GM19193 (cell line): ENCODE data around the gene RMND1.

ENCODE experiments used
- POLR2A ChIP-seq: IDR thresholded peaks from 4 replicates; pipeline ENCODE4 v1.6.1; 2011; ENCODE audit not compliant: insufficient read depth, insufficient read length; ENCODE audit errors: extremely low read depth

The RMND1 gene

GRCh38 chr6:151387175-151387970, 64.6 kb downstream of the RMND1 start:
- TF ChIP-seq POLR2A = no peak

- TF ChIP-seq POLR2A = no peak
Observed at GRCh38 chr6:151385177-151385576, 66.7 kb downstream of the RMND1 start.

DNA sequence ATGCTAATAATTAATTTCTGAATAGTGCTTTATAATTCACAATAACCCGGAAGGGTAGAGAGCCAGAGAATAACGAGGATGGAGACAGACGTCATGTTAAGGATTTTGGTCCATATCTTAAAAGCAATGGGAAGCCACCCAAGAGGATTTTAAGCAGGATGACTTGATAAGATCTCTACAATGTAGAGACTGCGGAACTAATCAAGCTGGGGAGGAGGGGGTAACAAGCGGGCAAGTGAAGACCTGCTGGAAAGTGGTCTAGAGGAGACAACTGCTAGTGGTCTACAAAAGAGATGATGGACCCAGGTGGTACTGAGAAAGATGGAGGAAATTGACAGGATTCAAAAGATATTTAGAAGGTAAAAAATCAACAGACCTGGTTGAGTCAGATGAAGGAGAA, 67.8 kb downstream of the RMND1 start:
- TF ChIP-seq POLR2A = no peak

- no peak for TF ChIP-seq POLR2A
Observed at GRCh38 chr6:151381722-151382121, 70.2 kb downstream of the RMND1 start.

- TF ChIP-seq POLR2A = no peak
Observed at GRCh38 chr6:151380848-151381205, 71.1 kb downstream of the RMND1 start.

DNA sequence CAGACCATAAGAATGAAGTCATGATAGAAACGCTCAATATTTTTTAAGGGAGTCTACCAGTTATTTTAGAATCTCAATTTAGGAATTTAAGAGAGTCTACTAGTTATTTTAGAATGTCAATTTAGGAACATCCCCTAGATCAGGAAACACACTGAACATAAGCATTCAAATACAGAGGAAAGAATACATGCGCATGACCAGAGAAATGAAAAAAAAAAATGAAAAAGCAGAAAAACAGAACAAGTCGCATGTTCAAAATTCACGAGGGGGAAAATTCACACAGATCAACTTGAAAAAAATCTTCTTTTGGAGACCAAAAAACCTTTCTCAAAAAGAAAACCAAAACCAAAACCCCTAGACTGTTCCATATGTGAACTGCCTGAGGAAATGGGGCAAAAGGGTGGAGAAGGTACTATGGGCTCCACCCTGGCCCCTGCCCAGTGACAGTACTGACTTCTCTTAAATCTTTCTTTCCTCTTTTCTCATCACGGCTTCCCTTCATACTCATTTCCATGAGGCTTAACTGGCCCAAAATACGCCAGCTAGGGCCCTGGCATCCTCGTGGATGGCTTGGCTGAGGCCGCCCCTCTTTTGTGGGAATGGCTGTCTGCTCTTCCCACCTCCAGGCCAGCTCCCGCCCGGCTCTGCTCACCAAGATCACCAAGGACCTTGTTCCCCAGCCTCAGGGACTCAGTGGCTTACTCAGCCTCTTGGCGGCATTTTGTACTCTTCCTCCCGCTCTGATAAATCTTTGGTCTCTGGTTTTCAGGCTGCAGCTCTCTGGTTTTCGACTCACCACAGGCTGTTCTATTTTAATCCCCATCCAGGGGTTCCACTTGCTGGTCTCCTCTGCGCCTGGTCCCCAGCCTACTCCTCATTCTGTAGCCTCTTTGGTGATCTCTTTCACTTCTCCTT, 71.7 kb downstream of the RMND1 start:
- TF ChIP-seq POLR2A = peak; percentile 27

DNA sequence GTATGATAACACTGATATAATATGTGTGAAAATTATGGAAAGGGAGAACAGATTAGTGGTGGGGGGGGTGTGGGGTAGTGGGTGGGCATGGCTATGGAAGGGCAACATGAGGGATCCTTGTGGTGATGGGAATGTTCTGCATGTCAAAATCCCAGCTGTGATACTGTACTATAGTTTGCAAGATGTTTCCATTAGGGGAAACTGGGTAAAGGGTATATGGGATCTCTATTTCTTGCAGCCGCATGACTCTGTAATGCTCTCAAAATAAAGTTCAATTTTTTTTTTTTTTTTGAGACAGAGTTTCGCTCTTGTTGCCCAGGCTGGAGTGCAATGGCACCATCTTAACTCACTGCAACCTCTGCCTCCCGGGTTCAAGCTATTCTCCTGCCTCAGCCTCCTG, 74.8 kb downstream of the RMND1 start:
- no peak for TF ChIP-seq POLR2A

GRCh38 chr6:151376440-151376839, 75.5 kb downstream of the RMND1 start:
- TF ChIP-seq POLR2A = no peak

- TF ChIP-seq POLR2A = no peak
Observed at GRCh38 chr6:151375833-151376232, 76.1 kb downstream of the RMND1 start.

DNA sequence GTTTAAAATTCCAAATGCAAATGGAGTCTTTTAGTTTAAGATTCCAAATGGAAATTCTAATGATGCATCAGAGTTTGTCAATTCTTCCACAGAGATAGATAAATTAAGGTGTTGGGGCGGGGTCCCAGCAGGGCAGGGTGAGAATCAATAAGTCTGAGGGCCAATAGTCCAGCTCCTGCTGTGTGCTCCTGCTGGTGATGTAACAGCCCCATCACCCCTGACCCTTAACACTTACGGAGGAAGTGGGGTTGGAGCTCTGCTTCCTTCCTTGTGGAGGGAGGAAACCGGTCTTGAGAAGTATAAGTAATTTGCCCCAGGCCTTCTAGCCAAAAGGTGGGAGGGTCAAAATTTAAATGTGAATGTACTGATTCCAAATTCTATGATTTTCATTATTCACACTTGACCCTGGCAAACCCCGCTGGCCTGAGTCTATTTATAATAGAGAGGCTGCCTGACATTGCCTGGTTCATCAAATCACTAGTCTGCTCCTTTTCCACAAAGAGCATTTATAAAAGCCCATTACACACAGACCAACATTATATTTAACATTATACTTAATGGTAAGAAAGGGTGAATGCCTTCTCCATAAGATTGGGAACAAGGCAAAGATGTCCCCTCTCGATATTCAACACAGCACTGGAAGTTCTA, 77.8 kb downstream of the RMND1 start:
- TF ChIP-seq POLR2A = no peak

- no peak for TF ChIP-seq POLR2A
Observed at GRCh38 chr6:151372164-151372563, 79.8 kb downstream of the RMND1 start.

DNA sequence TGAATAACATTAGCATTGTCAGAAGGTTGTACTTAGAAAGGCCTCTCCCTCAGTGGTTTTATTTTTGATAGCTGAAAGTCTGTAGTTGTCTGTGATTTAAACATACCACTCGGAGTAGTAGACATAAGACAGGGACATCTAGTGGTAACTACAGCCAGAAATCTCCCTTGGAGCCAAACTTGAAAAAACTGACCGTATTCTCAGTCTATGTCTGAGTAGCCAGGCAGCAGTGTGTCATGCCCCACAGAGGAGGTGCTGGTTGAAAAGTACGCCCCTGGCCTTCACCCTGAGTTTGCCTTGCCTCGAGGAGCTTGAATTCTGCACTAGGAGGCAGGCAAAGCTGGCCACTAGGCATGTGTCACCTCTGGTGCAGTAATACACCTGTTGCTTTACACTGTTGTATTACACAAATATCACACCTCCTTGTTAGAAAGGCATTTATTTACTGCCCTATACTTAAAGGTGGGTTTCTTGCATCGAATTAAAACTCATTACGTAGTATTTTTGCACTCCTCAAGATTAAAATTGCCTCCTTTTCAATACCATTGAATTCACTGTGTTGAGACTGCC, 81.3 kb downstream of the RMND1 start:
- no peak for TF ChIP-seq POLR2A

DNA sequence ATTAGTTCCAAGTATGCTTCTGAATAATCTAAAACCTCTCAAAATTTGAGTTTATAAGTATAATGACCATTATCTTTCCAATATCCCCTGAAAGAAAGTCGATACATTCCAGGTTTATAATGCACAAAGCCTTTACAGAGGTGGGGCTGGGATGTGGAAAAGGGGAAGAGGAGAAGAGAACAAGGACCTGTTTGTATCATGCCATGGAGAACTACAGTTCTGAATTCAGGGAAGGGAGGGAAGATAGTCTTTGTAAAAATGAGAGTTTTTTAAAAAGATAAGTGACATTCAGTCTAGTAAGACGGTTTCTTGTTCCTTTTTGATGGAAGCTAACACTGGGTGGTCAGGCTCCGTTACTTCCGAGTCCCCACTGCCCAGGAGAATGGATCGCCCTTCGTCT, 86.7 kb downstream of the RMND1 start:
- TF ChIP-seq POLR2A = no peak

- no peak for TF ChIP-seq POLR2A
Observed at GRCh38 chr6:151359486-151359885, 92.4 kb downstream of the RMND1 start.

GRCh38 chr6:151358475-151358874, 93.5 kb downstream of the RMND1 start:
- no peak for TF ChIP-seq POLR2A
